Left ventricle myocardium inferior (tissue), 1 donor: ENCODE measurements around the gene MYOM3. TPM values are rescaled to one million over a fixed set of nuclear protein-coding genes. Genes with fewer than 3 reads are reported as not detected.

ENCODE experiments used
- DNase-seq: peaks from one replicate; pipeline ENCODE4 v3.0.0-alpha.2; 2020
- H3K27ac ChIP-seq: fragments of 200-600 bp; replicated peaks from 2 replicates; pipeline ENCODE4 v1.8.0; 2021
- H3K27me3 ChIP-seq: fragments of 200-600 bp; 2 replicates; pipeline ENCODE4 v1.8.0; 2021; ENCODE audit warnings: low read depth
- H3K36me3 ChIP-seq: fragments of 200-600 bp; 2 replicates; pipeline ENCODE4 v1.8.0; 2021
- H3K4me1 ChIP-seq: fragments of 200-600 bp; 2 replicates; pipeline ENCODE4 v1.8.0; 2021
- H3K4me3 ChIP-seq: fragments of 200-600 bp; 2 replicates; pipeline ENCODE4 v1.8.0; 2021; ENCODE audit warnings: mild to moderate bottlenecking, moderate library complexity
- H3K9me3 ChIP-seq: fragments of 200-600 bp; replicated peaks from 2 replicates; pipeline ENCODE4 v1.8.0; 2021
- CTCF ChIP-seq: fragments of 200-600 bp; IDR thresholded peaks from 2 replicates; pipeline ENCODE4 v1.8.0; 2021; ENCODE audit warnings: antibody characterized with exemption, mild to moderate bottlenecking, borderline replicate concordance
- intact Hi-C: fragments of 100-400 bp; cut with micrococcal nuclease; formaldehyde crosslinking; loops from one replicate; pipeline ENCODE4 v1.11.0; 2022
- total RNA-seq: library from RNA; stranded (reverse); fragmentation: NEBNext Ultra II Directional; extraction: Animal tissue kit (Norgen Biotek cat#: 25700); gene quantifications from one replicate; pipeline ENCODE4 v1.2.1, GENCODE V29; 2021
- donor health status: DM: no; HTN: yes; CAD: no; lungs with severe emphysema.

Gene MYOM3
- total RNA-seq, 1 donor from 2014 or later = 440 TPM

GRCh38 chr1:24074196-24074595 is 37.7 kb downstream of the MYOM3 start:
- no peak for DNase-seq
- intact Hi-C loops = no loop called here
- H3K9me3 ChIP-seq = no peaks in the 10 kb centered on the region
- peaks cover 49% of the 10 kb centered on the region for H3K36me3 ChIP-seq
- no peak for TF ChIP-seq CTCF
- peaks cover 77% of the 10 kb centered on the region for H3K4me1 ChIP-seq
- H3K4me3 ChIP-seq = no peak overlapping the region
- peak overlapping the region; percentile 55 for H3K27ac ChIP-seq
- no peaks in the 10 kb centered on the region for H3K27me3 ChIP-seq

- Histone ChIP-seq H3K4me3 (no peak overlapping the region), H3K27ac (peak overlapping the region; percentile 66), H3K9me3 (no peaks in the 10 kb centered on the region), H3K36me3 (peaks cover 44% of the 10 kb centered on the region), H3K27me3 (no peaks in the 10 kb centered on the region), H3K4me1 (peaks cover 73% of the 10 kb centered on the region)
- intact Hi-C loops = no loop called here
- no peak for TF ChIP-seq CTCF
- no peak for DNase-seq
Observed at GRCh38 chr1:24071941-24072340, 40.0 kb downstream of the MYOM3 start.

GRCh38 chr1:24070821-24071393 is 41.0 kb downstream of the MYOM3 start:
- DNase-seq = peak; percentile 72
- Histone ChIP-seq H3K27me3 (no peaks in the 10 kb centered on the region), H3K4me1 (peaks cover 68% of the 10 kb centered on the region), H3K27ac (peak overlapping the region; percentile 78), H3K4me3 (peak overlapping the region; percentile 3), H3K36me3 (peaks cover 40% of the 10 kb centered on the region), H3K9me3 (no peaks in the 10 kb centered on the region)
- intact Hi-C loops = no loop called here
- TF ChIP-seq CTCF = peak; percentile 93

- Histone ChIP-seq H3K27me3 (no peaks in the 10 kb centered on the region), H3K9me3 (no peaks in the 10 kb centered on the region), H3K27ac (peak overlapping the region; percentile 78), H3K4me3 (no peak overlapping the region), H3K36me3 (peaks cover 39% of the 10 kb centered on the region), H3K4me1 (peaks cover 63% of the 10 kb centered on the region)
- no peak for TF ChIP-seq CTCF
- no peak for DNase-seq
- intact Hi-C loops = no loop called here
Observed at GRCh38 chr1:24069817-24070216, 42.1 kb downstream of the MYOM3 start.

GRCh38 chr1:24067978-24068377 is 44.0 kb downstream of the MYOM3 start:
- DNase-seq = no peak
- H3K36me3 ChIP-seq = peaks cover 49% of the 10 kb centered on the region

More at GRCh38 chr1:24067978-24068377, 44.0 kb downstream of the MYOM3 start:
- H3K4me1 ChIP-seq = peaks cover 51% of the 10 kb centered on the region
- H3K27me3 ChIP-seq = no peaks in the 10 kb centered on the region
- no peak overlapping the region for H3K4me3 ChIP-seq
- H3K9me3 ChIP-seq = no peaks in the 10 kb centered on the region
- H3K27ac ChIP-seq = peak overlapping the region; percentile 78
- intact Hi-C loops = no loop called here
- TF ChIP-seq CTCF = no peak
